ENCODE measurements around the gene ROS1. TPM values are rescaled to one million over a fixed set of nuclear protein-coding genes. Genes with fewer than 3 reads are reported as not detected.

ROS1 gene
- total RNA-seq = not detected in 2 replicates

GRCh38 chr6:117425431-117426153, at the start of gene ROS1:
TSS of gene ROS1 (minus strand) at chr6:117425942. CDS start at chr6:117425656, 286 bp downstream.

GRCh38 chr6:117265410-117266256, 160.1 kb downstream of the ROS1 start, which contains the start of gene VGLL2:
TSS of gene VGLL2 (plus strand) at chr6:117265558. CDS start at chr6:117265764, 206 bp downstream.

Other genes with a start within 250 kb of the ROS1 start
- not detected in 2 replicates for gene VGLL2, start 160.4 kb downstream of the ROS1 start, total RNA-seq
- 11.5 and 19.5 TPM in 2 replicates for gene DCBLD1, start 56.7 kb upstream of the ROS1 start, total RNA-seq
- 18.6 and 21.8 TPM in 2 replicates for gene GOPC, start 176.6 kb upstream of the ROS1 start, total RNA-seq
- 17.1 and 23.2 TPM in 2 replicates for gene NUS1, start 249.5 kb upstream of the ROS1 start, total RNA-seq

Data from cardiac atrium fibroblast (primary cell).